ENCODE data around the gene FIBP.

Gene FIBP

DNA sequence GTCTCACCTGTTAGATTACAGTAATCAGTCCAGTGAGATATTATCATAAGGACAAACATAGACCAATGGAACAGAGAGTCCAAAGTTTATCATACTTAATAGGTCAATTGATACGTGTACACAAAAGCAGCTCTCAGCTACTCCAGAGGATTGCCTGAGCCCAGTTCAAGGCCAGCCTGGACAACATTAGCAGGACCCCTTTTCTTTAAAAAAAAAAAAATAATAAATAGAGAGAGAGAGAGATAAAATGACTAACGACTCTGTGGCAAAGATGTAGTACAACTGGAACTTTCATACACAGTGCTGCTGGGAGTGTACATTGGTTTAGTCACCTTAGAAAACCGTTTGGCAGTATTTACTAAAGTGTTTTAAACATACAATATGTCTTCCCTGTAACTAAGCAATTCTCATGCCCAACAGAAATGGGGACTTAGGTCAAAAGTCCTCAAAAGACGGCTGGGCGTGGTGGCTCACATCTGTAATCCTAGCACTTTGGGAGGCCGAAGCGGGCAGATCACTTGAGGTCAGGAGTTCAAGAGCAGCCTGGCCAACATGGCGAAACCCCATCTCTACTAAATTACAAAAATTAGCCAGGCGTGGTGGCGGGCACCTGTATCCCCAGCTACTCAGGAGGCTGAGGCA lies 43.9 kb downstream of the FIBP start:
- TF ChIP-seq, protein P1, sequence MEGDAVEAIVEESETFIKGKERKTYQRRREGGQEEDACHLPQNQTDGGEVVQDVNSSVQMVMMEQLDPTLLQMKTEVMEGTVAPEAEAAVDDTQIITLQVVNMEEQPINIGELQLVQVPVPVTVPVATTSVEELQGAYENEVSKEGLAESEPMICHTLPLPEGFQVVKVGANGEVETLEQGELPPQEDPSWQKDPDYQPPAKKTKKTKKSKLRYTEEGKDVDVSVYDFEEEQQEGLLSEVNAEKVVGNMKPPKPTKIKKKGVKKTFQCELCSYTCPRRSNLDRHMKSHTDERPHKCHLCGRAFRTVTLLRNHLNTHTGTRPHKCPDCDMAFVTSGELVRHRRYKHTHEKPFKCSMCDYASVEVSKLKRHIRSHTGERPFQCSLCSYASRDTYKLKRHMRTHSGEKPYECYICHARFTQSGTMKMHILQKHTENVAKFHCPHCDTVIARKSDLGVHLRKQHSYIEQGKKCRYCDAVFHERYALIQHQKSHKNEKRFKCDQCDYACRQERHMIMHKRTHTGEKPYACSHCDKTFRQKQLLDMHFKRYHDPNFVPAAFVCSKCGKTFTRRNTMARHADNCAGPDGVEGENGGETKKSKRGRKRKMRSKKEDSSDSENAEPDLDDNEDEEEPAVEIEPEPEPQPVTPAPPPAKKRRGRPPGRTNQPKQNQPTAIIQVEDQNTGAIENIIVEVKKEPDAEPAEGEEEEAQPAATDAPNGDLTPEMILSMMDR (conservative IDR thresholded peaks at IDR 0.05; ENCODE audit: low read length) = no peak
- TF ChIP-seq EZH2phosphoT487 (IDR thresholded peaks at IDR 0.05; ENCODE audit: borderline replicate concordance) = no peak
- Histone ChIP-seq H3K36me3 (ENCODE audit: insufficient read depth, low read length) (no peaks in the 10 kb centered on the region), H3K4me1 (ENCODE audit: insufficient read depth, low read length, poor library complexity, severe bottlenecking) (no peaks in the 10 kb centered on the region), H3K9me2 (replicated peaks; ENCODE audit: low read depth, low read length) (no peaks in the 10 kb centered on the region), H2AFZ (ENCODE audit: low read length) (no peak overlapping the region), H3K27me3 (ENCODE audit: insufficient read depth, low read length, poor library complexity, severe bottlenecking) (no peaks in the 10 kb centered on the region), H3K4me2 (ENCODE audit: low read depth, low read length, poor library complexity, severe bottlenecking) (no peak overlapping the region), H3F3A (ENCODE audit: low read depth) (no peaks in the 10 kb centered on the region), H3K9ac (ENCODE audit: low read depth, low read length, poor library complexity, severe bottlenecking) (no peak overlapping the region), H3K9me3 (ENCODE audit: insufficient read depth, low read depth, low read length) (no peaks in the 10 kb centered on the region), H3K4me3 (ENCODE audit: low read length, poor library complexity, severe bottlenecking) (no peak overlapping the region), H4K20me1 (ENCODE audit: insufficient read depth, low read length, poor library complexity, severe bottlenecking) (no peaks in the 10 kb centered on the region), H3K79me2 (ENCODE audit: insufficient read depth, low read length) (no peaks in the 10 kb centered on the region)

- Histone ChIP-seq H3K36me3 (ENCODE audit: insufficient read depth, low read length) (no peaks in the 10 kb centered on the region), H4K20me1 (ENCODE audit: insufficient read depth, low read length, poor library complexity, severe bottlenecking) (no peaks in the 10 kb centered on the region), H3F3A (ENCODE audit: low read depth) (no peaks in the 10 kb centered on the region), H3K9ac (ENCODE audit: low read depth, low read length, poor library complexity, severe bottlenecking) (no peak overlapping the region), H3K4me2 (ENCODE audit: low read depth, low read length, poor library complexity, severe bottlenecking) (no peak overlapping the region), H3K9me3 (ENCODE audit: insufficient read depth, low read depth, low read length) (no peaks in the 10 kb centered on the region), H3K9me2 (replicated peaks; ENCODE audit: low read depth, low read length) (no peaks in the 10 kb centered on the region), H3K79me2 (ENCODE audit: insufficient read depth, low read length) (no peaks in the 10 kb centered on the region), H3K4me3 (ENCODE audit: low read length, poor library complexity, severe bottlenecking) (no peak overlapping the region), H3K27me3 (ENCODE audit: insufficient read depth, low read length, poor library complexity, severe bottlenecking) (no peaks in the 10 kb centered on the region), H3K4me1 (ENCODE audit: insufficient read depth, low read length, poor library complexity, severe bottlenecking) (no peaks in the 10 kb centered on the region), H2AFZ (ENCODE audit: low read length) (no peak overlapping the region)
- TF ChIP-seq, protein P1 (conservative IDR thresholded peaks at IDR 0.05; ENCODE audit: low read length) = no peak
- no peak for TF ChIP-seq EZH2phosphoT487 (IDR thresholded peaks at IDR 0.05; ENCODE audit: borderline replicate concordance)
These were observed 44.5 kb downstream of the FIBP start for GRCh38 chr11:65843811-65844210.

DNA sequence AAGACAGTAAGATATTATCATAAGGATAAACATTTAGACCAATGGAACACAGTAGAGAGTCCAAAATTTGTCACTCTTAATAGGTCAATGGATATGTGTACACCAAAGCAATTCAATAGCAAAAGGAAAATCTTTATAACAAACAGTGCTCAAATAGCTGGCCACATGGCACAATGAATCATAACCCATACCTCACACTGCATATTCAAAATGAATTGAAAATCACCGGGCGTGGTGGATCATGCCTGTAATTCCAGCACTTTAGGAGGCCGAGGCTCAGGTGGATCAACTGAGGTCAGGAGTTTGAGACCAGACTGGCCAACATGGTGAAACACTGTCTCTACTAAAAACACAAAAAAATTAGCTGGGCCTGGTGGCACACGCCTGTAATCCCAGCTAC lies 46.1 kb downstream of the FIBP start:
- no peak for TF ChIP-seq EZH2phosphoT487 (IDR thresholded peaks at IDR 0.05; ENCODE audit: borderline replicate concordance)
- TF ChIP-seq, protein P1 (conservative IDR thresholded peaks at IDR 0.05; ENCODE audit: low read length) = no peak
- H3K9me3 ChIP-seq (ENCODE audit: insufficient read depth, low read depth, low read length) = no peaks in the 10 kb centered on the region
- no peak overlapping the region for H3K9ac ChIP-seq (ENCODE audit: low read depth, low read length, poor library complexity, severe bottlenecking)
- H3F3A ChIP-seq (ENCODE audit: low read depth) = no peaks in the 10 kb centered on the region
- H3K4me3 ChIP-seq (ENCODE audit: low read length, poor library complexity, severe bottlenecking) = no peak overlapping the region
- no peaks in the 10 kb centered on the region for H3K36me3 ChIP-seq (ENCODE audit: insufficient read depth, low read length)
- H3K9me2 ChIP-seq (replicated peaks; ENCODE audit: low read depth, low read length) = no peaks in the 10 kb centered on the region
- H3K4me2 ChIP-seq (ENCODE audit: low read depth, low read length, poor library complexity, severe bottlenecking) = no peak overlapping the region
- H2AFZ ChIP-seq (ENCODE audit: low read length) = no peak overlapping the region
- H3K27me3 ChIP-seq (ENCODE audit: insufficient read depth, low read length, poor library complexity, severe bottlenecking) = no peaks in the 10 kb centered on the region
- no peaks in the 10 kb centered on the region for H3K4me1 ChIP-seq (ENCODE audit: insufficient read depth, low read length, poor library complexity, severe bottlenecking)
- H4K20me1 ChIP-seq (ENCODE audit: insufficient read depth, low read length, poor library complexity, severe bottlenecking) = no peaks in the 10 kb centered on the region
- no peaks in the 10 kb centered on the region for H3K79me2 ChIP-seq (ENCODE audit: insufficient read depth, low read length)
